HepG2 (cell line): ENCODE data around the gene CAPN7. TPM values are rescaled to one million over a fixed set of nuclear protein-coding genes. Genes with fewer than 3 reads are reported as not detected.

Experiments
- ATAC-seq: fragments of 200-7000 bp; cut with Tn5 transposase; 3 replicates; pipeline ENCODE4 v1.9.1; 2020; ENCODE audit warnings: mild to moderate bottlenecking, moderate library complexity
- BruUV-seq: library from RNA; stranded (reverse); fragments of 400-500 nt; replicated peaks from 2 replicates; lab custom pipeline; 2021; lab: Mats Ljungman, UMichigan
- CTCF ChIA-PET: fragments of 300-600 bp; formaldehyde crosslinking; extraction: SDS; loops from one replicate; lab custom pipeline; 2021; ENCODE audit warnings: low total read pairs, inconsistent platforms, low intra/inter-chr PET ratio; lab: Yijun Ruan, JAX
- POLR2A ChIA-PET: fragments of 350-600 bp; sonication (Branson Sonifier 250); formaldehyde crosslinking; loops from one replicate; lab custom pipeline; 2020; ENCODE audit warnings: antibody characterized with exemption, inconsistent platforms; lab: Yijun Ruan, JAX
- DNase-seq: peaks from one replicate; pipeline ENCODE4 v3.0.0-alpha.2; 2015; ENCODE audit warnings: low spot score
- FAIRE-seq: peaks from 3 replicates; lab custom pipeline; 2011; peaks lifted over from hg19 to GRCh38; lab: Jason Lieb, UNC
- H2AFZ ChIP-seq: one replicate; pipeline ENCODE4 v1.6.1; 2011; ENCODE audit warnings: low read length, inconsistent platforms
- H3K27ac ChIP-seq: fragments of 300-600 bp; 3 replicates; pipeline ENCODE4 v1.8.0; 2011; ENCODE audit warnings: mixed run types, mild to moderate bottlenecking, mixed read lengths, low read length, inconsistent platforms; ENCODE audit not compliant: insufficient read depth; ENCODE audit errors: extremely low read length
- H3K27me3 ChIP-seq, 2 experiments: fragments of 200-600 bp in 1 of 2; 2 replicates in 1 of 2; 3 replicates in 1 of 2; pipeline versions ENCODE4 v1.6.0 to v1.8.0; 2011; ENCODE audit warnings: low read length in 2 of 2, mild to moderate bottlenecking in 2 of 2, moderate library complexity in 2 of 2, inconsistent platforms in 1 of 2; ENCODE audit not compliant: insufficient read depth in 2 of 2, control insufficient read depth in 1 of 2
- H3K36me3 ChIP-seq, 2 experiments: fragments of 200-600 bp in 1 of 2; replicated peaks in 1 of 2; 2 replicates in 1 of 2; 3 replicates in 1 of 2; pipeline versions ENCODE4 v1.5.1 to v1.8.0; 2011; ENCODE audit warnings: low read length in 2 of 2, inconsistent platforms in 1 of 2; ENCODE audit not compliant: insufficient read depth in 2 of 2, control insufficient read depth in 1 of 2
- H3K4me1 ChIP-seq: 2 replicates; pipeline ENCODE4 v1.5.1; 2012; ENCODE audit warnings: low read length, inconsistent platforms; ENCODE audit not compliant: insufficient read depth
- H3K4me2 ChIP-seq: 2 replicates; pipeline ENCODE4 v1.6.0; 2011; ENCODE audit warnings: low read depth, low read length, inconsistent platforms
- H3K4me3 ChIP-seq, 3 experiments: fragments of 200-600 bp in 1 of 3; sonication (generic), shearing (Covaris generic) in 1 of 3; replicated peaks in 1 of 3; 2 replicates each; pipeline ENCODE4 v1.5.1; 2011 to 2016; ENCODE audit warnings: low read length in 3 of 3, inconsistent platforms in 2 of 3, low read depth in 2 of 3, mild to moderate bottlenecking in 2 of 3, control low read depth in 1 of 3, mixed read lengths in 1 of 3; ENCODE audit not compliant: insufficient read depth in 1 of 3
- H3K79me2 ChIP-seq: one replicate; pipeline ENCODE4 v1.6.1; 2011; ENCODE audit warnings: low read length, inconsistent platforms; ENCODE audit not compliant: insufficient read depth
- H3K9ac ChIP-seq: 2 replicates; pipeline ENCODE4 v1.6.0; 2011; ENCODE audit warnings: mild to moderate bottlenecking, low read depth, low read length, inconsistent platforms; ENCODE audit not compliant: insufficient read depth
- H3K9me3 ChIP-seq: 2 replicates; pipeline ENCODE4 v1.5.1; 2012; ENCODE audit warnings: mild to moderate bottlenecking, low read length
- H4K20me1 ChIP-seq: 2 replicates; pipeline ENCODE4 v1.6.0; 2011; ENCODE audit warnings: inconsistent platforms, mild to moderate bottlenecking, low read length, moderate library complexity; ENCODE audit not compliant: insufficient read depth
- ATF4 ChIP-seq, 2 experiments: fragments of 450-650 bp in 1 of 2; sonication (generic) in 1 of 2; formaldehyde crosslinking; IDR thresholded peaks; 2 replicates each; pipeline versions ENCODE4 v1.5.0 to v1.8.0; 2020 to 2022; ENCODE audit warnings: mild to moderate bottlenecking in 1 of 2, missing genetic modification reagents in 1 of 2
- ELF3 ChIP-seq: IDR thresholded peaks from 2 replicates; pipeline ENCODE4 v1.6.1; 2016; ENCODE audit warnings: missing genetic modification reagents, missing compliant biosample characterization
- NAIF1 ChIP-seq: sonication (generic); formaldehyde crosslinking; IDR thresholded peaks from 2 replicates; pipeline ENCODE4 v1.5.0; 2020; ENCODE audit warnings: mild to moderate bottlenecking, missing genetic modification reagents, borderline replicate concordance
- TEAD3 ChIP-seq: optimal IDR thresholded peaks from 2 replicates; pipeline ENCODE3; 2016; ENCODE audit warnings: borderline replicate concordance
- THAP8 ChIP-seq: sonication (generic); formaldehyde crosslinking; IDR thresholded peaks from 2 replicates; pipeline ENCODE4 v1.5.1; 2020; ENCODE audit warnings: missing genetic modification reagents, mild to moderate bottlenecking, borderline replicate concordance
- ZFYVE20 ChIP-seq: sonication (generic); formaldehyde crosslinking; IDR thresholded peaks from 2 replicates; pipeline ENCODE4 v1.8.0; 2023; ENCODE audit warnings: low read depth, mild to moderate bottlenecking, moderate library complexity, missing genetic modification reagents, borderline replicate concordance
- ZNF383 ChIP-seq: sonication (generic); formaldehyde crosslinking; IDR thresholded peaks from 2 replicates; pipeline ENCODE4 v1.4.0; 2020; ENCODE audit warnings: missing genetic modification reagents, mild to moderate bottlenecking, borderline replicate concordance
- ZNF589 ChIP-seq: sonication (generic); formaldehyde crosslinking; conservative IDR thresholded peaks from 2 replicates; pipeline ENCODE4 v1.8.0; 2022; ENCODE audit warnings: mild to moderate bottlenecking, moderate library complexity, missing genetic modification reagents
- WGBS: methylation state at CpG from one replicate; pipeline ENCODE4 v1.1.6; 2017; ENCODE audit warnings: low lambda C conversion rate; 5-methylcytosine and 5-hydroxymethylcytosine counted together
- in situ Hi-C: cut with HindIII; loops from 2 replicates; pipeline ENCODE4 v1.10.0; 2017; ENCODE audit warnings: low pct_unique_long_range_greater_than_20kb; ENCODE audit not compliant: extremely low pct_ligation_motif_present
- intact Hi-C: fragments of 100-400 bp; cut with micrococcal nuclease; formaldehyde crosslinking; loops from one replicate; pipeline ENCODE4 v1.10.0; 2022; ENCODE audit not compliant: unreplicated experiment
- polyA plus RNA-seq, 8 experiments: library from polyadenylated mRNA; depleted of rRNA in 3 of 8; stranded (reverse) in 7 of 8; unstranded in 1 of 8; fragments of >200 nt; fragmentation: Illumina TruSeq in 4 of 8; extraction: Trizol in 4 of 8; gene quantifications; 2 replicates each; pipeline versions ENCODE4 v1.2.1 to v1.2.3, GENCODE V29; 2011 to 2016; ENCODE audit warnings: low read depth in 4 of 8, missing spikeins in 1 of 8, mixed read lengths in 1 of 8; ENCODE audit not compliant: insufficient read depth in 1 of 8
- total RNA-seq, 5 experiments: library from RNA; depleted of rRNA; stranded (reverse); fragments of >200 nt; fragmentation: Illumina TruSeq; extraction: Trizol; gene quantifications; 2 replicates each; pipeline ENCODE4 v1.2.3, GENCODE V29; 2016; ENCODE audit warnings: low read depth in 1 of 5

Gene CAPN7
- total and polyA plus RNA-seq, 2 of the 13 experiments (the other 11 are each of a cell fraction or from before 2014, with no cell fraction given), result 16.7 to 36.8 TPM

DNA sequence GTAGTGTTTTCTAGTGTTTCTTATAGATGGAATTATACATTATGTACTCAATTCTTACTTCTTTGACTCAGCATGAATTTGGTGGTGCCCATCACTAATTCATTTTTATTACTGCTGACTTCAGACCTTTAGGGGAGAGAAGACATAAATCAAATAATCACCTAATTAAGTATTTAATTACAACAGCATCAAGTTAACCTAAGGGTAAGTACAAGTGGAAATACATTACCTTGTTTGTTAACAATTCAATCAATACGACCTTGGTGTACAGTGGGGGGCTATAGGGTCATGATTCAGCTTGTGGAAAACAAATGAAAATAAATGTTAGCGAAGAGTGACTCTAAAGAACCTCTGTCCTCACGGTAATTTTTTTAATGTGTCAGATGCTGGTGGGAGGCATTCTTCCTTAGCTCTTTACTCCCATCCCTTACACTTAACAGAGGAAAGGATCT is 538 bp upstream of the CAPN7 start:
- H3K27ac ChIP-seq, result peak overlapping the region; percentile 94
- ChIA-PET POLR2A (interaction anchor here (0.8 to 2.8 kb wide), 12 partner anchors 8 to 554 kb away, joined by 3 to 13 read pairs (median 3); partner anchors contain the start of genes CCDC174 and RBSN), CTCF (no interaction called here)
- intact Hi-C loops, result loop anchor here (5.0 to 10.0 kb wide), 5 partner anchors 33 to 349 kb away; partner anchors contain the start of gene NR2C2
- peak overlapping the region; percentile 25 for H2AFZ ChIP-seq
- H3K79me2 ChIP-seq, result peaks cover 35% of the 10 kb centered on the region
- DNase-seq (no peak), FAIRE-seq (no peak), ATAC-seq (no peak)
- peaks cover 48% of the 10 kb centered on the region for H3K4me1 ChIP-seq
- peaks cover 2 to 3% of the 10 kb centered on the region in 2 experiments; a peak in 2 of 5 replicates for H3K36me3 ChIP-seq
- no peaks in the 10 kb centered on the region for H3K9me3 ChIP-seq
- WGBS, result 1% methylated on average over 3 of the region's 3 CpGs
- peak overlapping the region; percentile 80 for H3K4me2 ChIP-seq
- BruUV-seq, result TSS peak; percentile 97
- TF ChIP-seq ZNF383 (CRISPR knock-in tag) (0 out of 2 replicates have a peak, but pooled peaks have one; percentile 67), ELF3 (no peak), TEAD3 (CRISPR knock-in tag) (no peak), ZFYVE20 (CRISPR knock-in tag) (no peak), ATF4 (CRISPR knock-in tag; IDR thresholded peaks at IDR 0.05) (0 out of 4 replicates have a peak, but pooled peaks of 1 of the 2 experiments have one; percentile 10), ZNF589 (0 out of 2 replicates have a peak, but pooled peaks have one; percentile 39), THAP8 (CRISPR knock-in tag) (0 out of 2 replicates have a peak, but pooled peaks have one; percentile 3), NAIF1 (peak; percentile 65; the same call in 1 of the 2 replicates)
- in situ Hi-C loops, result loop anchor here (10.0 kb wide), 2 partner anchors 91 to 199 kb away; no protein-coding TSS in a partner anchor
- no peaks in the 10 kb centered on the region for H3K27me3 ChIP-seq
- H3K4me3 ChIP-seq, result peak overlapping the region; percentile 43 to 90 (median 52)
- H4K20me1 ChIP-seq, result peaks cover 10% of the 10 kb centered on the region; the same call in 1 of the 2 replicates
- peak overlapping the region; percentile 98 for H3K9ac ChIP-seq
